ENCODE results near the gene CXXC5. TPM values are rescaled to one million over a fixed set of nuclear protein-coding genes. Genes with fewer than 3 reads are reported as not detected.
A peak's percentile ranks its signal among the peaks of the same experiment; 100 is the strongest.

CXXC5 gene
- total RNA-seq, 1 donor: 317 TPM

- no peak for DNase-seq (ENCODE audit: low read depth in 2 of 3, low spot score in 2 of 3)
Measured at GRCh38 chr5:139650689-139651042, 2.5 kb downstream of the CXXC5 start.

- no peak for DNase-seq (ENCODE audit: low read depth in 2 of 3, low spot score in 2 of 3)
Measured at GRCh38 chr5:139651043-139651834, 3.1 kb downstream of the CXXC5 start.

- DNase-seq (ENCODE audit: low read depth in 2 of 3, low spot score in 2 of 3): peak in 2 of 3 donors; percentile 71 to 78
Measured at GRCh38 chr5:139651853-139652787, 4.0 kb downstream of the CXXC5 start.

DNA sequence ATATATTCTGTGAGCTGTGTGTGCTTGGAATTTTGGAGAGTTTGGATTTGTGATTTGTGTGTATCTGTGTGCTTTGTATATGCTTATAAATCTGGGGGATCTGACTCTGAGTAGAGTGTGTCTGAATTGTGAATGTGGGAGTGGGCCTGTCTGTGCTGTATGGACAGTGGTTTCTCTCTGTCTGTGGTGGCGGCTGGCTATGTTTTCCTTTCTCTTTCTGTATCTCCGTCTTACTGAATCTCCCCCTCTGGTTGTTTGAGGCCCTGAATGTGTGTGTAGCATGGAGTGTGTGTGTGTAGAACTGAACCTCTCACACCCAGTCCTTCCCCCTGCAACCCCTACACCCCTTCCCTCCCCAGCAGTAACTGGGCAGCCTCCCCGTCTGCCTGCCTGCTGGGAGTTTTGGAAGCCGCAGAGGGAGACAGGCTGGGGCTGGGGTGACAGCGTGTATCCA, 4.7 kb downstream of the CXXC5 start:
- peak in 1 of 3 donors; percentile 56 for DNase-seq (ENCODE audit: low read depth in 2 of 3, low spot score in 2 of 3)

GRCh38 chr5:139653616-139654015, 5.5 kb downstream of the CXXC5 start:
- DNase-seq (ENCODE audit: low read depth in 2 of 3, low spot score in 2 of 3): no peak

GRCh38 chr5:139654464-139654863, 6.3 kb downstream of the CXXC5 start:
- DNase-seq (ENCODE audit: low read depth in 2 of 3, low spot score in 2 of 3): no peak

DNA sequence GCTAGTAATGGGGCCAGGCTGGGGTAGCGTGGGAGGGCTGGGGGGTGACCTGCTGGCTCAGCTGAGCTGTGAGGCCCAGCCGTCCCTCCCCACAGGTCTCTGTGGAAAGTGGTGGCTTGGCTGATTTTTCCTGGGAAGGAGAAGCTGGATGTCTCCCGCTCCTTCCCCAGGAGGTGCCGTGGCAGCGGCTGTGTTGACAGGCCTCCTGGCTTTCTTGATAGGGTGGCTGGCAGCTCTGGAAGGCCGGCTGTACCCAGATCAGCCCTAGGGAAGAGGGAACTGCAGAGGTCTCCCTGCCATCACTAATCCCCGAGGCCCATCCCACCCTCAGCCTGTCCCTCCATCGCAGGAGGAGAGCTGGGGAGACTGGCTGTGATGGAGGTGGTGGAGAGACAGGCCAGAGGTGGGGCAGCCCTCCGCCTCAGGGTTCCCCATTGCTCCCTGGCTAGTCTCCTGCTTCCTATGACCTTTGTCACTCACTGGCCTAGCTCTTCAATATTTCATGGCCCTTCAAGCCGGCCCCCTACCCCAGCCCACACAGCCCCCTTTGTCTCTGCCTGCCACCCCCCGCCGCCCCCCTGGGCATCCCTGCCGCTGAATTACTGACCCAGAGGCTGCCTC, 6.8 kb downstream of the CXXC5 start:
- DNase-seq (ENCODE audit: low read depth in 2 of 3, low spot score in 2 of 3): no peak

- DNase-seq (ENCODE audit: low read depth in 2 of 3, low spot score in 2 of 3): no peak
Measured at GRCh38 chr5:139655727-139656271, 7.7 kb downstream of the CXXC5 start.

DNA sequence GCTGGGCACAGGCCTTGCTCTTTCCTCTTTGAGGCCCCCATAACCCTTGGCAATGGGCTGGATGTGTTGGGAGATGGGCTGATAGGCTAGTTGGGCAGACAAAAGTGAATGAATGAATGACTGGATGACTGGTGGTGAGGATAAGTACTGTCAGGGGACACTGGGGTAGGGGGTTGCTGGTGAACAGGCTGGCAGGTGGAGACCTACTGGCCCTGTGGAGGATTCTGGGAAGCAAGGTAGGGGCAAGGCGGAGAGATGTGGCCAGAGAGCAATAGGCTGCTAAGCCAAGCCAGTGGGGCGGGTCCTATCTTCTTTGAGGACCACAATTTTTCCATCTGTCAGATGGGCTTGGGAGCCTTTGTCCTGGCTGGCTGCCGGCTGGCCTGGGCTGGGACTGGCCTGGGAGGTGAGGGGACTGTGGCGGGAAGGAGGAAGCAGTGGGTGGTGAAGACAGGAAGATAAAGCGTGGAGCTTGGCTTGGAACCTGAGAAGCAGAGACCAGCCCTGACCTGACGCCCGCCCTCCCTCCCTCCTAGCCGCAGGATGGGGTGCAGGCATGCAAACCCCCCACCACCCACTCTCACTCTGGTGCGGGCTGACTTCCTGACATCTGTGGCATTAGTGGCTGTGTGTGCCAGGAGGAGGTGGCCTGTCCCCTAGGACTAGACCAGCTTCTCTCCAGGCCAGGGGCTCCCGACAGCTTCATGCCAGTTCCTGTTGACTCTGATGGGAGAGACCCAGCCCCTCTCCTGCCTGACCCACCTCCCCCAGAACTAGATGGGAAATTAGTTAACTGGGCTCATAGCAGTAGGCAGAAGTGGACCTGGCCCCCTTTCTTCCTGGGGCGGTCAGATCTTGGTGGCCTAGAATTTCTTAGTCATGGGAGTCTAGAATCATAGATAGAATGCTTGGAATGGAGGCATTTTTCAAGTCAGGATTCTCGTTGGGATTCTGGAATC, 9.5 kb downstream of the CXXC5 start:
- DNase-seq (ENCODE audit: low read depth in 2 of 3, low spot score in 2 of 3): peak in 2 of 3 donors; percentile 73 to 88

DNA sequence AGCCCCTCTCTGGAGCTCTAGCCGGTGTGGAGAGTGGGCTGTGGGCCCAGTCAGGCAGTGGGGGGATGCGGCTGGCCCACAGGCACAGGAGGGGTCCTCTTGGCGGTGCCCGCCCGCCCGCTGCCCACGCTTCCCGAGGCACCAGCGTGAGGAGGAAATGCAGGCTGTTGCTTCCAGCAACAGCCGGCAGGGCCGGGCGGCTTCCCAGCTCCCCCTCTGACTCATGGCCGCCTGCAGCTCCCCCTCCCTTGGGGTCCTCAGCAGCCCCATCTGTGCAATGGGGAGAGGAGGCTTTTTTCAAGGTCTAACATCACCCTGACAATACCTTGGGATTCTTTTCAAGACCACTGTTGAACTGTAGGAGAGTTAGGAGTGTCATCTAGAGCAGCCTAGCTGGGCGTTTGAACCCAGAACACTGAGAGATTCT, 10.4 kb downstream of the CXXC5 start:
- no peak for DNase-seq (ENCODE audit: low read depth in 2 of 3, low spot score in 2 of 3)

GRCh38 chr5:139658928-139659667, 10.9 kb downstream of the CXXC5 start:
- DNase-seq (ENCODE audit: low read depth in 2 of 3, low spot score in 2 of 3): no peak

DNA sequence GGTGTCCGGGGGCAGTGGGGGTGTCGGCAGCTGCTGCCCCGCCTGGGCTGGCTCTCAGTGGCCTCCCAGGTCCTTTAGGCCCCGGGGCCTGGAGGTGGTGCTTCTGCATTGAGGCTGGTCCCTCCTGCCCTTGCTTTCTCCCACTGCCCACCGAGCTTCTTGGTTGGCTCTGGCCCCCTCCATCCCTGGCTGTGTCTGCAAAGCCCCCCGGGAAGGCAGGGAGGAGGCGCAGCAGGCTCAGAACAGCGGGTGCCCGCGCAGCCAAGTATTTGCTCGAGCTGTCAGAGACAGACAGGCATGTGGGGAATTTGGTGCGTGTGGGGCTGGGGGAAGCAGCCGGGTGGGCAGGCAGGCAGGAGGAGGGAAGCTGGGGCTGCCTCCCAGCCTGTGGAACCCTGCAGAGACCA, 11.5 kb downstream of the CXXC5 start:
- DNase-seq (ENCODE audit: low read depth in 2 of 3, low spot score in 2 of 3): no peak

GRCh38 chr5:139660105-139660922, 12.2 kb downstream of the CXXC5 start:
- no peak for DNase-seq (ENCODE audit: low read depth in 2 of 3, low spot score in 2 of 3)

DNA sequence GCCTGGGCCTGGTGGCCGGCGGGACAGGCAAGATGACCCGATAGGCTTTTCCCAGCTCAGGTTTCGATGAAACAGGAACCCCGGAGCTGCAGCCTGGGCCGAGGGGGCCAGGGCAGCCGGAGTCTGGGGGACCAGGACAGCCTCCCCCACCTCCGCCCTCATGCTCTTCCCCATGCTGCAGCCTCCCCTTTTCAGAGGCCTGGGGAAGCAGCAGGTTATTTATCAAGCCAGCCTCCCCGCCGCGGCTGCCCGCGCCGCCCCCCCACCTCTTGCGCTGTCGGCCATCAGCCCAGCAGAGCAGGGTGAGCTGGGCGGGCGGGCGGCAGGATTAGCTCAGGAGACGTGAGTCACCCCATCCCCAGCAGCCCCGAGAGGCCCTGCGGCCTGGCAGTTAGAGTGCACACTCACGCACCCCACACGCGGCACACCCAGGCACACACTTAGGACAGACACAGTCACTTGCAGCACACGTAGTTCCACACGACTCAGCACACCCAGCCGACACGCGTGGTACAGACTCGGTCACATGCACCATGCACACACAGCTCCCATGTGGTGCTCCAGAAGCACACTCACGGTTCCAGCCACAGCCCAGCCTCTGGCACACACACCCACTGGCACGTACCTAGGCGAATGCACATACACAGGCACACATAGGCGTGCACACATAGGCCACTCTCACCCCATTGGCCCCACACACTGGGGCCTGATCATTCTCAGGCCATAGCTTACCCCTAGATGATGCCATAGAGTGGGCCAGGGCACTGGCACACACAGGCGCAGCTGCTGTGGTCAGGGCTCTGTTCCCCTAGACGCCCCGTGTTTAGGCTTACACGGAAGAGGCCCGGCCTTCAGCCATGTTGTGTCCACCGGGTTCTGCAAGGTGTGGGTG, 13.0 kb downstream of the CXXC5 start:
- DNase-seq (ENCODE audit: low read depth in 2 of 3, low spot score in 2 of 3): peak in 2 of 3 donors; percentile 90 to 95

- DNase-seq (ENCODE audit: low read depth in 2 of 3, low spot score in 2 of 3): no peak
Measured at GRCh38 chr5:139662617-139663016, 14.5 kb downstream of the CXXC5 start.

GRCh38 chr5:139663207-139664085, 15.3 kb downstream of the CXXC5 start:
- DNase-seq (ENCODE audit: low read depth in 2 of 3, low spot score in 2 of 3): no peak
